COLO668 (cell line): Measurements from ENCODE around the gene AKAP13.

Experiments used
- DNase-seq: peaks from one replicate; lab custom pipeline; 2025; ENCODE audit not compliant: unreplicated experiment; lab: John Stamatoyannopoulos, UW

The AKAP13 gene

DNA sequence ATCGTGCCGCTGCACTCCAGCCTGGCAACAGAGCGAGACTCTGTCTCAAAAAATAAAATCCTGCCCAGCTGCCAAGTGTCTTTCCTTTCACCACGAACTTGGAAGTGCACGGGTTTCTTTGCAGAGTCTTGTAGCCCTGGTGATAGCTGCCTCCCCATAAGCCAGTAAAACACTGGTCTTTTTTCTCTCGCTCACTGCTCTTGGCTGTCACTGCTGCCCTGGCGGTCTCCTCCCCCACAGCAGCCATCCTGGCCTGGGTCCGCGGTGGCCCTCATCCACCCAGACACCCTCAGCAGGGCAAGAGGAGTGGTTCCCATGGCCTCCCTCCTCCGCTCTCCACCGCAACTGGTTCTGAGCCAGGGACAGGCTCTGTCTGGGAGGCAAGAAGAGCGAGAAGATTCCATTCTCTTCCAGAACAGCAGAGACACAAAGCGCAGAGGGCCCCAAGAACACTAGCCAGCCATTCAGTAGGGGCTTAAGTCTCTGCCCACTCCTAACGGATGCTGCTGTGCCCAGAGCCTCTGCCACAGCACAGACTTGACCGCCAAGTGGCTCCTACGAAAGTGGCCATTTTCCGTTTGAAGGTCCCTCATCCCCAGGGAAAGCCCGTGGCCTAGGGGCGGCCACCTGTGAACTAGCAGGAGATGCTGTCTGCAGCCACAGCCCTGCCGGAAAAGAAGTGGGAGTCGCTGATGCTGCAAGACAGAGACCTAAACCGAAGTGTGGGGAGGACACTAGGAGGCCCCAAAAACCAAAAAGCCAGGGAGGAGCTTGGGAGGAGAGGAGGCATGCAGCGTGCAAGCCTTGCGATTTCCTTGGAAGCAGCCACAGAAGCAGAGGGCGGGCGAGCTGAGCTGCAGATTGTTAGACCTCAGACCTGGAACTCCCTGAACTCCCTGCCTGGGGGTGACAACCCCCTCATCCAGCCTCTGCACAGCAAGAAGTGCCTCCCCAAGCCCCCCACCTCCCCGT lies 370.2 kb downstream of the AKAP13 start:
- no peak for DNase-seq

DNA sequence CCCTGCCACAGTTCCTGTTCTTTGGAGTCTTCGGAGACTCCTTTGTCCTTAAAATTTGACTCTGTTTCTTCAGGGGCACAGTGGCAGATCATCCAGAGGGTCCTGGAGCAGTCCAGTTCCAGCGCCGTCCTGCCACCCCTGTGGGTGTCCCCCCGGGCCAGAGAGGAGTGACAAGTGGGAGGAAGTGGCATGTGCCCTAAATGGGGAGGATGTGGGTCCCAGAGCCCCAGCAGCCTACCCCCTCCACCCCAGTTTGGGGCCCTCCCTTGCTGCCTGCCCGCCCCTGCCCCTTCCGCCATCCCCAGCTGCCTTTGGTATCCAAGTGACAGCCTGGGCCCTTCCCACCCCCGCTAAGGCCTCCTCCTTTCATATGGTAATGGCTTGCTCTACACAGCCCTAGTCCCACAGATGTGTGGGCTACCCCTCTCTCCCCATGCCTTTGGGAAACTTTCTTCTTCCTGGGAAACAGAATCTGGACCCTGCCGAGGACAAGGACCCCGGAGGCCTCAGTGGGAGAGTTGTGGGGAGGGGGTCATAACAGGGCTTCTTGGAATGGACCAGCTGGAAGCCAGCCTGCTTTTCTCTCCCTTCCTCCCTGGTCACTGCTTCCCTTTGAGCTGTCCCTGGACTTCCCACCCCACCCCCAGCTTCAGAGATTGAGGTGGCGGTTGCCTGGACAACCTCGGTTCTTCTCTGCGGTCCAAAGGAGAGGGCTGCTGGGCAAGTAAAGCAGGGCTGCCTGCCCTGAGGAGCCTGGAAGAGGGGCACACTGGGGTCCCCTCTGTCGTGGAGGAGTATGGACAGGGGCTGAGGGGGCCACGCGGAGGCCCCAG lies 371.1 kb downstream of the AKAP13 start:
- DNase-seq = no peak

DNA sequence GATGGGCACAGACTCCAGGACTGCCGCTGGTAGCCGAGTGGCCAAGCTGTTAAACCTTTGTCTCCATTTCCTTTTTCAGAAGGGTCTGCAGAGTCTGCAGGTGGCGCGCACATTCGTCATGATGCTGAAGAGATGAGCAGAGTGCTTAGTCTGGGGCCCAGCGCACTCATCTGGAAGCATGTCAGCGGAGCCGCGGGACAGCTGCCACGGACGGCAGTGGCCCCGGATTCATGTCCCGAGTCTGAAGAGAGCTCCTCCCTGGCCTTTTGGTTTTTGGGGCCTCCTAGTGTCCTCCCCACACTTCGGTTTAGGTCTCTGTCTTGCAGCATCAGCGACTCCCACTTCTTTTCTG lies 371.7 kb downstream of the AKAP13 start:
- no peak for DNase-seq

DNA sequence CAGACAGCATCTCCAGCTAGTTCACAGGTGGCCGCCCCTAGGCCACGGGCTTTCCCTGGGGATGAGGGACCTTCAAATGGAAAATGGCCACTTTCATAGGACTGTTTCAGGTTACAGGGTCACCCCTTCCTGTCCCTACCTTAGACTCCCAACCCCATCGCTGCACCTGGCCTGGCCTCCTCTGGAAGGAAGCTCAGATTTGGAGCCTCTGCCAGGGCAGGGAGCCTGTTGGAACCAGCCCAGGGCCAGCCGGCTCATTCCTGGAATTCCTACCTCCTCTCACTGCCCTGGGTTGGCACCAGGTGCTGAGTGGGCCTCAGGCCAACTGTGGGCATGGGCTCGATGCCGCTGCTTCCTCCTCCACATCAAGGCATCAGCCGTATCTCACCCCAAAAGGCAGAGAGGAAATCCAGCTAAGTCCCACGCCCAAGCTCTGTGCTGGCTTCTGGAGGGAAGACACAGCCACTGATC lies 372.1 kb downstream of the AKAP13 start:
- DNase-seq = no peak

GRCh38 chr15:85753261-85753660 lies 372.9 kb downstream of the AKAP13 start:
- DNase-seq = no peak

DNA sequence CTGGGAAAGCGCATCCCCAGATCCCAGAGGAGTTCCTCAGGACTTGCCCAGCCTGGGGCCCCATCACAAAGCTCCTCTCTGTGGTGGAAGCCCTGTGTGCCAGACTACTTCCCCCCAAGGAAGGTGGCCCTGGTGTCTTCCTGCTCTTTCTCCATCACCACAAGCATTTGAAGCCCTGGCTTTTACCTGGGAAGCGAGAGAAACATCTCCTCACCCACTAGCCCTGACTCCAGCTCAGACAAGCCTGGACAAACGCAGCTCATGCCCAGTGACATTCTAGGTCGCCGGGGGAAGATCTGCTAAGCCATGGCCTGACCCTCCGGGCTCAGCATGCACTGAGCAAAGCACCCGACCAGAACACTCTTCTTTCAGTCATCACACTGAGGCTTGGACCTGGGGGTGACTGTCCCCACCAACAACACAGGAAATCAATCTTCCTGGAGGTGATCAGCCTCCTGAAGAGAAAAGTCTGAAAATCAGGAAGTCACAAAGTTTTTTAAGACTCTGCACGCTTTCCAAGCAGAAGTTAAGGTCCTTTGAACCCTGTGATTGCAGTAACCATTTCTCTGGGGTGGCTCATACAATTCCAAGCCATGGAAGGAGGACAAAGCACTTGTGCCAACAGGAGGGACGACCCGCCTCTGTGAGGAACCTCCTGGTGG lies 373.5 kb downstream of the AKAP13 start:
- DNase-seq = no peak

DNA sequence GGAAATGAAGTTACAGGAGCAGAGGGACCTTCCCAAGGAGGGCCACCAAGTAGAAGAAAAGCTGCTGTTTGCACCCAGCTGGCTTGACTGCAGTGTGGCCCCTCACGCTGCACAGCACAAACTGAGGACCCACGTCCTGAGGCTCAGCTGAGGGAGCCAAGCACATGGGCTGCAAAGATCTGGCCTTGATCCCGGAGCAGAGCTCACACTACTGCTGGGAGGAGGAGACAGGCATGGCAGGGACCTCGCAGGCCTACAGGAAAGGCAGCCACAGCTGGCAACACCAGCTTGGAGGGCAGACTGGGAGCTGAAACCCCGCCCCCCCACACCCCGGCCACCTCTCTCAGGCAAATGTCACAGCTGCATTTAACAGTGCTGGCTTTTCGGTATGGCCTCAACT lies 374.6 kb downstream of the AKAP13 start:
- no peak for DNase-seq

DNA sequence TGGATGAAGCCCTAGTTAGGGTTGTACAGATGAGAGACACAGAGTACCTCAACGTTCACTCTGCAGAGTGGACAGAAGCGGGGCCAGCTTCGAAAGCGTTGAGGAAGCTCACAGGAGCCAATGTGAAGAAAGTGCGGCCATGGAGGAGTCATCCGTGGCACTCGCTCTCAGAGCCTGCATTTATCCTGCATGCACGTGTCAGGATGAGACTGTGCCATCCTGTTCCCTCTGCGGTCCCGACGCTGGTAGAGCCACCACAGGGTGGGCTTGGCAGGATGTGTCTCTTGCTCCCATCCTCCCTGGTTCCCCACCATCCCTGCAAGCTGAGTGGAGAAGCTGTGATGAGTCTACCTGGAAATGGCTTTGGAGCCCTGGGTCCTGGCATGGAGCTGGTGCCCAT lies 375.1 kb downstream of the AKAP13 start:
- DNase-seq = no peak

- no peak for DNase-seq
Measured at GRCh38 chr15:85755942-85756341, 375.5 kb downstream of the AKAP13 start.

- DNase-seq = no peak
Measured at GRCh38 chr15:85756411-85757072, 376.1 kb downstream of the AKAP13 start.

- DNase-seq = no peak
Measured at GRCh38 chr15:85757073-85757938, 376.9 kb downstream of the AKAP13 start.

DNA sequence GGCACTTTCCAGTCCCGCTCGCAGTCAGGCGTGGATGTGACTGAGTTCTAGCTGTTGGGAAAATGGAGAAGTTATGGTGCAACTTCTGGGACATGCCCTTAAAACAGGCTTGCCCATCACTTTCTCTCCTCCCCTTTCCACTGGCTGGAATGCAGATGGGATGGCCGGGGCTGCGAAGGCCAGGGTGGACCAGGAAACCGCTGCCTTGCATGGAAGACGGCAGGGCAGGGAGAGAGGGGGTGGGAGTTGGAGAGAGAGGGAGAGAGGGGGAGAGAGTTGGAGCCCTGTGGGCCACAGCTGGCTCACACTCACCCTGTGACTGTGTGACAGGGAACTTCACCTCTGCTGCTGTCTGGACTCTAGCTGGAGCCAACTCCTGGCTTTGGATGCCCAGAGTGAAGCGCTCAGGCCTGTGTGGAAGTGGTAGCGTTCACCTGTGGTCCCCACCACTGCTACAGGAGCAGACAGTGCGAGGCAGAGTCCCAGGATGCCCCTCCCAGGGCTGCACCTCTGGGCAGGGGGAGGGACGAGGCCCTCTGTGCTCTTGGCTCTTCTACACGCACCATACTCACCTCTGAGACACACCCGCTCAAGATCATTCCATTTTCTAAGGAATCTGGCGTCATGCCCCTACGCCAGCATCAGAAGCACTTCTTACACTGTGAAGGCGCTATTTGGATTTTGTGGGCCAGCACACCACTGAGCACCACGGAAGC lies 377.7 kb downstream of the AKAP13 start:
- DNase-seq = no peak

- no peak for DNase-seq
Measured at GRCh38 chr15:85758655-85758978, 378.2 kb downstream of the AKAP13 start.

DNA sequence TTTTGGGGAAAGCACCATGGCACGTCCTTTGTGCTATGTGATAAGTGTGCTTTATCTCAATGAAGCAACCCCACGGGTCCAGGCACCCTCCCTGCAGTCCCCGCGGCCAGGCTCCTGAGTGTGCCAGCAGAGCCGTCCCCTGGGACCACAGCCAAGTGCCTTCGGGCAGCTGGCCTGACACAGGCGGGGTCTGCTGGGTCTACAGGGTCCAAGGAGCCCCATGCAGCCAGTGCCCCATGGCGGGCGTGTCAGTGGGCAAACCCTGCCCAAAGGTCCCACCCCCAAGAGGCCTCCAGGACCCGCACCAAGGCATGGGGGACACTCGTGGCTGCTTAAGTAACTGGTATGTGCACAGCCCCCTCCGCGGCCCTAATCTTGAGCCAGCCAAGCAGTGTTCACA lies 379.0 kb downstream of the AKAP13 start:
- DNase-seq = no peak

- no peak for DNase-seq
Measured at GRCh38 chr15:85760049-85760448, 379.6 kb downstream of the AKAP13 start.

GRCh38 chr15:85760531-85761371 lies 380.3 kb downstream of the AKAP13 start:
- DNase-seq = no peak

GRCh38 chr15:85761635-85762034 lies 381.2 kb downstream of the AKAP13 start:
- DNase-seq = no peak

DNA sequence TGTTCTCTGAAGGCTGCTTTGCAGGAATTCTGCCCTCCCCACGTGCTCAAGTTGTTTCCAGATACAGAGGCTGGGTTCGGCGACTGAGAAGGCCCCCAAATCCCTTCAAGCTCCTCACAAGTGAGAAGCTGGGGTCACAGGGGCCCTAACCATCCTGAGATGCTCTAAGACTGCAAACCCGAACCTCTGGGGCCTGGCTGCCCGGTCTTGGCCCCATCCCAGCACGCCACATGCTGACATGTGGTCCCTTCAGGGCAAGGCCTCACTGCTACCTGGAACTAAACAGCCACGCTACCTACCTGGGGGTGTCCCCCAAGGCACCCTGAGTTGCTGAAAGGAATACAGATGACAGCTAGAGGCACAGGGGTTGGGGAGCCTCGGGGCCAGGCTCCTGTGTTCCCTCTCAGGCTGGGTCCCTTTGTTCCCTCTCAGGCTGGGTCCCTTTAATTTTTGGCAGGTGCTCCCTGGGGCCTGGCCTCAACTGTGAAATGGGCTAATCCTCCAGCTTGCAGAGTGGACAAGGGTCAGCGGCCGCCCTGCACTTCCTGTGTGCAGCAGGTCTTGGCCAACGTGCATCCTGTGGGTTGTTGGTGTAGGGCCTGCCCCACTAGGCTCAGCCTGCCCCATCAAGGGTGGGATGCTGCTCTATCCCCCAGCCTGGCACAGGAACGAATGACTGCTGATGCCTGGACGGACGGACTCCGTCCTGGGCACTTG lies 381.8 kb downstream of the AKAP13 start:
- DNase-seq = no peak
